WTC11 (cell line): Measurements from ENCODE around the gene LMF1. TPM values are rescaled to one million over a fixed set of nuclear protein-coding genes. Genes with fewer than 3 reads are reported as not detected.

Experiments used
- ATAC-seq: fragments of 200-7000 bp; cut with Tn5 transposase; 2 replicates; pipeline ENCODE4 v1.10.0; 2021; ENCODE audit warnings: mild to moderate bottlenecking, moderate library complexity
- CTCF ChIA-PET: fragments of 300-600 bp; sonication (Branson Sonifier 250); formaldehyde crosslinking; loops from one replicate; lab custom pipeline; 2021; ENCODE audit warnings: antibody characterized with exemption; lab: Charles Lee
- POLR2A ChIA-PET: fragments of 350-600 bp; sonication (Branson Sonifier 250); formaldehyde crosslinking; loops from one replicate; lab custom pipeline; 2021; ENCODE audit warnings: antibody characterized with exemption; lab: Charles Lee
- DNase-seq: peaks from one replicate; pipeline ENCODE4 v3.0.0; 2021; ENCODE audit warnings: low spot score
- H3K27ac Mint-ChIP-seq: 2 replicates; pipeline ENCODE4 v1.8.0; 2021; ENCODE audit warnings: mixed read lengths
- H3K27me3 Mint-ChIP-seq: 2 replicates; pipeline ENCODE4 v1.8.0; 2021; ENCODE audit warnings: low read depth, mild to moderate bottlenecking, moderate library complexity, mixed read lengths
- H3K36me3 Mint-ChIP-seq: 2 replicates; pipeline ENCODE4 v1.8.0; 2021; ENCODE audit warnings: mixed read lengths
- H3K4me1 Mint-ChIP-seq: 2 replicates; pipeline ENCODE4 v1.8.0; 2022; ENCODE audit warnings: mixed read lengths
- H3K4me3 Mint-ChIP-seq: 2 replicates; pipeline ENCODE4 v1.8.0; 2021; ENCODE audit warnings: mild to moderate bottlenecking, moderate library complexity, mixed read lengths
- H3K9me3 Mint-ChIP-seq: 2 replicates; pipeline ENCODE4 v1.8.0; 2021; ENCODE audit warnings: mixed read lengths
- AR ChIP-seq: fragments of 250-450 bp; sonication (Bioruptor Pico); IDR thresholded peaks from 2 replicates; pipeline ENCODE4 v1.9.0; 2021; ENCODE audit warnings: mild to moderate bottlenecking
- E2F1 ChIP-seq: sonication (generic); formaldehyde crosslinking; IDR thresholded peaks from 2 replicates; pipeline ENCODE4 v1.8.0; 2022; ENCODE audit warnings: mild to moderate bottlenecking, missing genetic modification reagents
- ESRRA ChIP-seq: sonication (generic); formaldehyde crosslinking; IDR thresholded peaks from 2 replicates; pipeline ENCODE4 v1.8.1; 2022; ENCODE audit warnings: mild to moderate bottlenecking, missing genetic modification reagents, borderline replicate concordance
- FOXJ3 ChIP-seq: sonication (generic); formaldehyde crosslinking; IDR thresholded peaks from 2 replicates; pipeline ENCODE4 v1.9.0; 2021; ENCODE audit warnings: missing genetic modification reagents, mild to moderate bottlenecking, borderline replicate concordance
- GTF2I ChIP-seq: fragments of 250-450 bp; sonication (Bioruptor Pico); conservative IDR thresholded peaks from 2 replicates; pipeline ENCODE4 v1.4.0; 2021; ENCODE audit warnings: mild to moderate bottlenecking
- IRF1 ChIP-seq: sonication (generic); formaldehyde crosslinking; IDR thresholded peaks from 2 replicates; pipeline ENCODE4 v1.8.0; 2023; ENCODE audit warnings: missing genetic modification reagents
- MXD4 ChIP-seq: fragments of 250-450 bp; sonication (Bioruptor Pico); IDR thresholded peaks from 2 replicates; pipeline ENCODE4 v1.8.0; 2021; ENCODE audit warnings: mild to moderate bottlenecking, moderate library complexity, borderline replicate concordance
- NFYB ChIP-seq: sonication (generic); formaldehyde crosslinking; conservative IDR thresholded peaks from 2 replicates; pipeline ENCODE4 v1.8.0; 2022; ENCODE audit warnings: low read depth, missing genetic modification reagents
- OVOL2 ChIP-seq: fragments of 250-450 bp; sonication (Bioruptor Pico); IDR thresholded peaks from 2 replicates; pipeline ENCODE4 v1.9.0; 2021; ENCODE audit warnings: mild to moderate bottlenecking, borderline replicate concordance
- PRDM15 ChIP-seq: sonication (generic); formaldehyde crosslinking; IDR thresholded peaks from 2 replicates; pipeline ENCODE4 v1.8.0; 2022; ENCODE audit warnings: missing genetic modification reagents
- RELA ChIP-seq: sonication (generic); formaldehyde crosslinking; IDR thresholded peaks from 2 replicates; pipeline ENCODE4 v1.8.1; 2022; ENCODE audit warnings: missing genetic modification reagents, mild to moderate bottlenecking, borderline replicate concordance
- TEAD4 ChIP-seq: sonication (generic); formaldehyde crosslinking; IDR thresholded peaks from 2 replicates; pipeline ENCODE4 v1.8.0; 2022; ENCODE audit warnings: mild to moderate bottlenecking, missing genetic modification reagents
- ZNF138 ChIP-seq: sonication (generic); formaldehyde crosslinking; conservative IDR thresholded peaks from 2 replicates; pipeline ENCODE4 v1.8.1; 2022; ENCODE audit warnings: mild to moderate bottlenecking, moderate library complexity, missing genetic modification reagents
- ZNF263 ChIP-seq: sonication (generic); formaldehyde crosslinking; IDR thresholded peaks from 2 replicates; pipeline ENCODE4 v1.8.1; 2022; ENCODE audit warnings: low read depth, mild to moderate bottlenecking, moderate library complexity, missing genetic modification reagents
- ZNF512 ChIP-seq: sonication (generic); formaldehyde crosslinking; IDR thresholded peaks from 2 replicates; pipeline ENCODE4 v1.8.1; 2022; ENCODE audit warnings: missing genetic modification reagents, borderline replicate concordance
- total RNA-seq: library from RNA; stranded (reverse); gene quantifications from 3 replicates; pipeline ENCODE4 v1.2.3, GENCODE V29; 2021
- TF ChIP-seq, protein P1 (sequence below): sonication (generic); formaldehyde crosslinking; IDR thresholded peaks from 2 replicates; pipeline ENCODE4 v1.8.1; 2023; ENCODE audit warnings: mild to moderate bottlenecking, missing genetic modification reagents

Gene LMF1
- total RNA-seq, 1 experiment from 2014 or later = 10.5 TPM

DNA sequence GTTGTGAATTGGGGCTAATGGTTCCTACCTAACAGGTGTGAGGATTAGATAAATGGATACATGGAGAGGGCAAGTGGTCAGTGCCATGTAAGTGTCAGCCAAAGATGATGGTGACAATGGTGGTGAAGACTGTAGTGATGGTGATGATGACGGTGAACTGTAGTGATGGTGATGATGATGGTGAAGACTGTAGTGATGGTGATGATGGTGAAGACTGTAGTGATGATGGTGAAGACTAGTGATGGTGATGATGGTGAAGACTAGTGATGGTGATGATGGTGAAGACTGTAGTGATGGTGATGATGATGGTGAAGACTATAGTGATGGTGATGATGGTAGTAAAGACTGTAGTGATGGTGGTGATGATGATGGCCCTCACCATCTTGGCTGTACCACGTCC lies 152.2 kb downstream of the LMF1 start:
- Mint-ChIP-seq H3K36me3 (no peaks in the 10 kb centered on the region), H3K4me1 (peaks cover 8% of the 10 kb centered on the region), H3K27ac (no peak overlapping the region), H3K4me3 (no peak overlapping the region), H3K27me3 (no peaks in the 10 kb centered on the region; the same call in none of the 2 replicates), H3K9me3 (no peaks in the 10 kb centered on the region)
- no peak for DNase-seq
- CTCF ChIA-PET = interaction anchor here (7.8 kb wide), 1 partner anchor 238 kb away, joined by 31 read pairs; no protein-coding TSS in a partner anchor
- ATAC-seq = no peak
- POLR2A ChIA-PET = no interaction called here
- TF ChIP-seq ZNF512 (CRISPR knock-in tag) (no peak), ZNF263 (CRISPR knock-in tag) (no peak), AR (no peak), E2F1 (CRISPR knock-in tag) (no peak), GTF2I (no peak), OVOL2 (CRISPR knock-in tag) (no peak), ESRRA (CRISPR knock-in tag) (no peak), MXD4 (no peak), TEAD4 (CRISPR knock-in tag) (no peak)
- TF ChIP-seq, protein P1, sequence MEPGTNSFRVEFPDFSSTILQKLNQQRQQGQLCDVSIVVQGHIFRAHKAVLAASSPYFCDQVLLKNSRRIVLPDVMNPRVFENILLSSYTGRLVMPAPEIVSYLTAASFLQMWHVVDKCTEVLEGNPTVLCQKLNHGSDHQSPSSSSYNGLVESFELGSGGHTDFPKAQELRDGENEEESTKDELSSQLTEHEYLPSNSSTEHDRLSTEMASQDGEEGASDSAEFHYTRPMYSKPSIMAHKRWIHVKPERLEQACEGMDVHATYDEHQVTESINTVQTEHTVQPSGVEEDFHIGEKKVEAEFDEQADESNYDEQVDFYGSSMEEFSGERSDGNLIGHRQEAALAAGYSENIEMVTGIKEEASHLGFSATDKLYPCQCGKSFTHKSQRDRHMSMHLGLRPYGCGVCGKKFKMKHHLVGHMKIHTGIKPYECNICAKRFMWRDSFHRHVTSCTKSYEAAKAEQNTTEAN (CRISPR knock-in tag) = no peak

DNA sequence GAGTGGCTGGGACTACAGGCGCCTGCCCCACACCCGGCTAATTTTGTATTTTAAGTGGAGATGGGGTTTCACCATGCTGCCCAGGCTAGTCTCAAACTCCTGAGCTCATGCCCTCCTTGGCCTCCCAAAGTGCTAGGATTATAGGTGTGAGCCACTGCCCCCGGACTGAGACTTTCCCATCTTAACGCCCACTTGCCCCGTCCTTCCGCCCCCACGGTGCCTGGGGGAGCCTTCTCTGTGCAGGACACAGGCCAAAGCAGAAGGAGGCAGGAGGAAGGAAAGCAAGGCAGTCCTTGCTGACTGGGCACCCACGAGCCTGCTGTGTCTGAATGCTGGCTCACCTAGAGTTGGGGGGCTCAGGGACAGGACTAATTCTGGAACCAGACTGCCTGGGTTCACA lies 152.7 kb downstream of the LMF1 start:
- Mint-ChIP-seq H3K27me3 (no peaks in the 10 kb centered on the region; the same call in none of the 2 replicates), H3K36me3 (no peaks in the 10 kb centered on the region), H3K27ac (no peak overlapping the region), H3K9me3 (no peaks in the 10 kb centered on the region), H3K4me1 (peaks cover 8% of the 10 kb centered on the region), H3K4me3 (no peak overlapping the region)
- TF ChIP-seq IRF1 = no peak
- TF ChIP-seq TEAD4 (CRISPR knock-in tag) = no peak
- no peak for TF ChIP-seq FOXJ3 (CRISPR knock-in tag)
- no peak for TF ChIP-seq ZNF138 (CRISPR knock-in tag)
- TF ChIP-seq NFYB (CRISPR knock-in tag) = no peak
- TF ChIP-seq RELA (CRISPR knock-in tag) = no peak
- no peak for TF ChIP-seq PRDM15
- ChIA-PET CTCF (interaction anchor here (0.7 to 1.3 kb wide), 3 partner anchors 62 to 470 kb away, joined by 3 to 6 read pairs (median 4); partner anchors contain the start of gene ANTKMT), POLR2A (no interaction called here)
- DNase-seq (no peak), ATAC-seq (no peak)
